Stimulated activated CD4-positive, alpha-beta T cell treated with anti-CD3 and anti-CD28 coated beads, Interleukin-12 subunit alpha, Interleukin-12 subunit beta, amount 100 ng/mL, for 24 hours (primary cell): ENCODE data around the gene SWT1.
"Not testable (repeated sequence)": the region's sequence is repeated elsewhere in the genome, so short reads cannot be mapped to it uniquely, and the experiment has no call there.

Experiments used
- DNase-seq, 2 experiments: peaks; one replicate each; pipeline ENCODE4 v3.0.0-alpha.2; 2020; ENCODE audit warnings: low read depth in 2 of 2

Gene SWT1

DNA sequence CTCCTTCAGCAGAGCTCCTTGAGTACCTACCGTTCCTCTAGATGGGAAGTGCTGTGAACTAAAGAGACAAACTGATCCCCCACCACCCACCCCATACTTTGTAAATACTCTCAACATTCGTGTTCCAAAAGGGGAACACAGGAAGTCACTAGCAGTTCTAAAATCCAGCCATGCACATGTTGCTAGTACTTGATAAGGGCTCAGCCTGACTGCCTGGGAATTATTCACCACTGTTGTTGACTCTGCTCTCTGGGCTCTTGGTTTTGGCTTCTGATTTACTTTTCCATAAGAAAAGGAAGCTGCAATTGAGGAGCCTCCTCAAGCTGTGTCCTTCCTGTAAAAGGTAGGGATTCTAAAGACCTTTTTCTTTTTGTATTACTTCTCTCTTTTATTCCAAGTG, 92.6 kb downstream of the SWT1 start:
- no peak for DNase-seq

DNA sequence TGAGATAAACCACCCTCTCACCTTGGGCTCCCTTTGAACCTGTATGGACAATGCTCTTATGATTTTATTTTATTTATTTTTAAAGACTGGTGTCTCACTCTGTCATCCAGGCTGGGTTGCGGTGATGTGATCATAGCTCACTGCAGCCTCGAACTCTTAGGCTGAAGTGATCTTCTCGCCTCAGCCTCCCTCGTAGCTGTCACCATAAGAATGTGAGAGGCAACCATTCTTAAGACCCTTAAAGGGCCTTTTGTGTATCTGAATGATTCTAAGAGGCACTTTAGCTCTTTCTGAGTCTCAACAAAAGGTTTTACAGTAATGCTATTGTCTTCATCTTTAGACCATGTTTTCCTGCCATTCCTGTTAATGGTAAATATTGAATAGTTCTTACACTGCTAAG, 93.1 kb downstream of the SWT1 start:
- no peak for DNase-seq

DNA sequence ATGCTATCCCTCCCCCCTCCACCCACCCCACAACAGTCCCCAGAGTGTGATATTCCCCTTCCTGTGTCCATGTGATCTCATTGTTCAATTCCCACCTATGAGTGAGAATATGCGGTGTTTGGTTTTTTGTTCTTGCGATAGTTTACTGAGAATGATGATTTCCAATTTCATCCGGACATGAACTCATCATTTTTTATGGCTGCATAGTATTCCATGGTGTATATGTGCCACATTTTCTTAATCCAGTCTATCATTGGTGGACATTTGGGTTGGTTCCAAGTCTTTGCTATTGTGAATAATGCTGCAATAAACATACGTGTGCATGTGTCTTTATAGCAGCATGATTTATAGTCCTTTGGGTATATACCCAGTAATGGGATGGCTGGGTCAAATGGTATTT, 95.0 kb downstream of the SWT1 start:
- DNase-seq: not testable (repeated sequence)

DNA sequence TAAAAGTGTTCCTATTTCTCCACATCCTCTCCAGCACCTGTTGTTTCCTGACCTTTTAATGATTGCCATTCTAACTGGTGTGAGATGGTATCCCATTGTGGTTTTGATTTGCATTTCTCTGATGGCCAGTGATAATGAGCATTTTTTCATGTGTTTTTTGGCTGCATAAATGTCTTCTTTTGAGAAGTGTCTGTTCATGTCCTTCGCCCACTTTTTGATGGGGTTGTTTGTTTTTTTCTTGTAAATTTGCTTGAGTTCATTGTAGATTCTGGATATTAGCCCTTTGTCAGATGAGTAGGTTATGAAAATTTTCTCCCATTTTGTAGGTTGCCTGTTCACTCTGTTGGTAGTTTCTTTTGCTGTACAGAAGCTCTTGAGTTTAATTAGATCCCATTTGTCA, 95.4 kb downstream of the SWT1 start:
- DNase-seq: not testable (repeated sequence)

DNA sequence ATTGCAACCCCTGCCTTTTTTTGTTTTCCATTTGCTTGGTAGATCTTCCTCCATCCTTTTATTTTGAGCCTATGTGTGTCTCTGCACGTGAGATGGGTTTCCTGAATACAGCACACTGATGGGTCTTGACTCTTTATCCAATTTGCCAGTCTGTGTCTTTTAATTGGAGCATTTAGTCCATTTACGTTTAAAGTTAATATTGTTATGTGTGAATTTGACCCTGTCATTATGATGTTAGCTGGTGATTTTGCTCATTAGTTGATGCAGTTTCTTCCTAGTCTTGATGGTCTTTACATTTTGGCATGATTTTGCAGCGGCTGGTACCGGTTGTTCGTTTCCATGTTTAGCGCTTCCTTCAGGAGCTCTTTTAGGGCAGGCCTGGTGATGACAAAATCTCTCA, 98.6 kb downstream of the SWT1 start:
- not testable (repeated sequence) for DNase-seq

DNA sequence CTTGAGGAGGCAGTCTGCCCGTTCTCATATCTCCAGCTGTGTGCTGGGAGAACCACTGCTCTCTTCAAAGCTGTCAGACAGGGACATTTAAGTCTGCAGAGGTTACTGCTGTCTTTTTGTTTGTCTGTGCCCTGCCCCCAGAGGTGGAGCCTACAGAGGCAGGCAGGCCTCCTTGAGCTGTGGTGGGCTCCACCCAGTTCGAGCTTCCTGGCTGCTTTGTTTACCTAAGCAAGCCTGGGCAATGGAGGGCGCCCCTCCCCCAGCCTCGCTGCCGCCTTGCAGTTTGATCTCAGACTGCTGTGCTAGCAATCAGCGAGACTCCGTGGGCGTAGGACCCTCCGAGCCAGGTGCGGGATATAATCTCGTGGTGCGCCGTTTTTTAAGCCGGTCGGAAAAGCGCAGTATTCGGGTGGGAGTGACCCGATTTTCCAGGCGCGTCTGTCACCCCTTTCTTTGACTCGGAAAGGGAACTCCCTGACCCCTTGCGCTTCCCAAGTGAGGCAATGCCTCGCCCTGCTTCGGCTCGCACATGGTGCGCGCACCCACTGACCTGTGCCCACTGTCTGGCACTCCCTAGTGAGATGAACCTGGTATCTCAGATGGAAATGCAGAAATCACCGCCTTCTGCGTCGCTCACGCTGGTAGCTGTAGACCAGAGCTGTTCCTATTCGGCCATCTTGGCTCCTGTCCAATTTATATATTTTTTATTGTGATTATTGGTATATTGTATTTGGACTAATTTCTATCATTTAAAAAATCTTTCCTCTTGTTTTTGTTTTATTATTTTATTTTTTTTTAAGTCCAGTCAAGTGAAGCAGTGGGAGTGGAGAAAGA, 100.4 kb downstream of the SWT1 start:
- not testable (repeated sequence) for DNase-seq

DNA sequence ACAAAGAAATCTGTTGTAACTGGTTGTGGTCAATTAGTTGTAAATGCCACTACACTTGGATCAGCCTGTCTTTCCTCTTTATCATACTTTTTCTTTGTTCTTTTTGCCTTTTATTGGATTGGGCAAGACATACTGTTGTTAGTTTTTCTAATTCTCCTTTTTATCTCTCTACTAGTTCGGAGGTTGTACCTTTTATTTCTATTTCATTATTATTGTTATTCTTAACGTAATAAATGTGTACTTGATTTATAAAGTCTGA, 100.9 kb downstream of the SWT1 start:
- DNase-seq: no peak

DNA sequence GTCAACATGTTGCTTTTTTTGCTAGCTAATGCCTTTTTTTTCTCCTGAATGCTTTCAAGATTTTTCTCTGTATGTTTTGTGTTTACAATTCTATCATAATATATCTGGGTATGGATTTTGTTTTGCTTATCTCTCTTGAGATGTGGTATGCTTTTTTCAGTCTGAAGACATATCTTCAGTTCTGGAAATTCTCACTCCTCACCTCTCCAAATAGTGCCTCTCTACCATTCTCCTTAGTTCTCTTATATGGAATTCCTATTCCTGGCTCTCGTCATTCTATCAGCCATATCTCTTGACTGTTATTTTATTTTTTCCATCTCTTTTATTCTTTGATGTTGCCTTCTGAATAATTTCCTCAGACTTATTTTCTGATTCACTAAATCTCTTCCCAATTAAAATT, 101.7 kb downstream of the SWT1 start:
- no peak for DNase-seq

DNA sequence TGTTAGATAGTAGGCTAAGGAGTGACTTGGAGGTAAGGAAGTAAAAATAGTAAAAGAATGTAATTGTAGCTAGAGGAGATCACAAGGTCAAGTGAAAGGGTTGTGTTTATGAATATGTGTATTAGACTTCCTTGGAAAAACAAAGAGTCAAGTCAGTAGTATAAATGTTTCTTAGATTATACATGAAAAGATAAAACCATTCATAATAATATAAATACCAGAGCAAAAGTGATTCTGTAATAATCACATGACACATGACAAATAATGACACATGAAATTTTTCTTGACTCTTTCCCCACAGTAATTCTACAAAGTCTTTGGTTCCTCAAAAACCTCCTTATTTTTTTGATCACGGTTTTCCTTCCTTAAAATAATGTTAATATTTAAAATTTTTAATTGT, 103.6 kb downstream of the SWT1 start:
- no peak for DNase-seq

DNA sequence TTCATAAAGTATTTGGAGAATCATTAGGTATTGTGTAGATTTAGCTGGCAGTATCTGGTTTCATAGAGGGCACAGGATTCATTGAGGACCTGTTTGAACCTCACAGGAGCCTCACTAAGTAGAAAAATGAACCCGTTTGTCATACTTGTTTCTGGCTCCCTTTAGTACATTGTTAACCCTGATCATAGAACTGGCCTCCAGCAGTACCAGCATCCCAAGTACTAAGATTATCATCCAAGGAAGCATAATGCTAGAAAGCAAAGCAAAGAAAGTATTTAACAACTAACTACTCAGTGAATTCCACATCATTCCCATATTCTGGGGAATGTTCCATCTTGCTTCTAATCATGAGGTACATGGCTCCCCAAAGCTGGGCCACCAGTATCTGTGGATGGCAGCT, 105.2 kb downstream of the SWT1 start:
- no peak for DNase-seq

DNA sequence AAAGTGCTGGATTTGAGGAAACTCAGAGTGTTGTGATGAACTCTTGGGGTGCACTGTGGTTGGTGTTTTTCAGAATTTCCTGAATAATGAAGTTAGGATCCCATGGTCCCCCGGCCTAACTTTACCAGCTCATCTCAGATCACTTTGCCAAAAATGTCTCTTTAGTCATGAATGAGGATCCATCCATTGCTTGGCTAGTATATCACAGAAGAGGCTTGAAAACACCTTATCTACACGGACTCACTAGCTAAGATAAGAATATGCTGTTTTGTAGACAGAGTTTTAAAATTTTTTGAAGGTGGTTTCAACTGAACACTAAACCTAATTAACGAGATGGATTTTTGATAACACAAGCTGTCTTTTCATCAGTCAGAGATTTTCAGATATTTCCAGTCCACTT, 106.3 kb downstream of the SWT1 start:
- DNase-seq: no peak

DNA sequence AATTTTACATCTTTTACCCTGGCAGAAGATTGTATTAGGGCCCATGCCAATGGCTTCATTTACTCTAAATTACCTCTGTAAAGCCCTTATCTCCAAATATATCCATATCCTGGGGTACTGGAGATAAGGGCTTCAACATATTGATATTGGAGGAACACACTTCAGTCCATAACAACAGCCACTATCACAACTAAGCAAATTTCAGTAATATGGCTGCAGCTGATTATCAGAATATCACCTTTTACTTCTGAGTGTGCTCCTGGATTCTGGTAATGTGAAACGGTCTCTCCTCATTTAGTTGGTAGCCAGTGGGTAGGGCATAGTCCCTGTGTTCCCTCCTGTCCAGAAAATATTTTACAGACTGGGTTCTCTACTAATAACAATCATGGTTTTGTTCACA, 106.8 kb downstream of the SWT1 start:
- no peak for DNase-seq

DNA sequence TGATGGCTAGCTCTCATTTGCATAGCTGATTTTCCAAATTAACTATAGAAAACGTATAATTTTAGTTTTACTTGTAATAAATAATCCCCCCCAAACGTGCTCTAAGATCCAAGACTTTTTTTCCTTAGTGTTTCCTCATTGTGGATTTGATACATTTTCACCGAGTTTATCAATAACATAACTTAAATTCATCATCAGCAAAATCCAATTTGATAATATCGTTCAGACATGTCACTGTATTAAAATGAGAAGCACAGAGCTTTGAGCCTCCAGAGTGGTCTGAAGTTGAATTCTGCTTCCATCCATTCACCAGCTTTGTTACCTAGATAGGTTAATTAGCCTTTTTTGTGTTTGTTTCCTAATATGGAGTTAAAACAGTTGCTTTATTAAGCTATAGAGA, 108.3 kb downstream of the SWT1 start:
- DNase-seq: no peak

DNA sequence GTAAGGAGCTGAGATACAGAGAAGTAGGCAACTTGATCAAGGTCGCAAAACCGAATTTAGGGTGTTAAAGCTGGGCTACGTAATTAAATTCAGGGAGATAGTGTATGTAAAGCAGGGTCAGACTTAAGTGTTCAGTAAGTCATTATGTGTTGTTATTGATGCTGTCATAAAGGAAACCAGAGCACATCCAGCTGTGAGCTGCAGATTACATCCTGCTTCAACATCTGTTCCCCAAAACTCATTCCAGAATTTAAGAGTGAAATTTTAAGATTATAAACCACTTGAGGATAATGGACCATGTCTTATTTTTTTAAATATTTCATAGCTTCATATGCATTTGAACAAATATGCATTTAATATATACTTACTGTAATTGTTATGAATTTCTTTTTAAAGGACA, 110.3 kb downstream of the SWT1 start:
- DNase-seq: no peak

DNA sequence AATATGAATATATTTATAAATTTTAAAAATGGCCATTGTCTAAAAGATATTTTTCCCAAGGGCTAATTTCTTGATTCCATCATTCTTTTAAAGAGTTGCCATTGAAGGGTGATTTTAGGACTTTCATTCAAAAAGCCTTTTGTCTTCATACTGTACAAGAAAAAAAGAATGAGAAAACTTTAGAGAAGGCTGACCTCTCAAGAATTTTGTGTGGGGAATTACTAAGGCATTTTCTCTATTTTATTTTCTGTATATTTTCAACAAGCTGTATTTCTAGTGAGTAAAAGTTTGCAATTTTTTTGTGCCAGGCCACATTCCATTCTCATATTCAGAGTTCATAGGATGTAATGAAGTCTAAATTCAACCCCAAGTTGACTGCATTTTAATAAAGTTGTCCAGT, 110.7 kb downstream of the SWT1 start:
- no peak for DNase-seq

DNA sequence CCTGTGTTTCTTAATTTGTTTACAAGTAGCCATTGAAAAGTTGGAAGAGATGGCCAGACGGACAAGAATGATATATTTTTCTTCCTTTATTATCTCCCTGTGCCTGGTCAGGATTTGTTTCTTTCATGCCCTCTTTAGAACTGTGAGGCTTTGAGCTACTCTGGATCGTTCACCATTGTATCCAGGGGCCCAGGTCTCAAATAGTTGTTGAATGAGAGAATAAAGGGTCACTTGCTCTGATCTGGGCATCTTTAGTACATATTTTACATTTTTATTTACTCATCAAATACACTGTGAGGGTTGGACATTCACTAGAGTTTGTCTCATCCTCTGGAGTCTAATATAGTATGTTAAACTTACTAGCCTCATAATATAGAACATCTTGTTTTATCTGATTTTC, 111.4 kb downstream of the SWT1 start:
- DNase-seq: no peak

DNA sequence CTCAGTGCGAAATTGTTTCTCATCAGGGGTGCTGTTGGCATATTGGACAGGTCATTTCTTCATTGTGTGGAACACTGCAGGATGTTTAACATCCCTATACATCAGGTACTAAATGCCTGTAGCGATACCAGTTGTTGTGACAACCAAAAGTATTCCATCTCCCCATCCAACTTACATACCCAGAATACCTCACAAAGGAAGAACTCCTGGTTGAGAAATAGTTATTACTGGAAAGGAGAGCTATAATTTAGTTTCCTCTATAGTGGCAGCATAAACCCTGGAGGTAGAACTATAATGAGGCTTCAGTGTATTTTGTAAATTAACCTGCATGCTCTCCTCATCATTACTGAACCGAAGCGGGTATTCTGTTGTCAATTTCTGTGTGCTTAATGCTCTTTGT, 115.0 kb downstream of the SWT1 start:
- DNase-seq: no peak

DNA sequence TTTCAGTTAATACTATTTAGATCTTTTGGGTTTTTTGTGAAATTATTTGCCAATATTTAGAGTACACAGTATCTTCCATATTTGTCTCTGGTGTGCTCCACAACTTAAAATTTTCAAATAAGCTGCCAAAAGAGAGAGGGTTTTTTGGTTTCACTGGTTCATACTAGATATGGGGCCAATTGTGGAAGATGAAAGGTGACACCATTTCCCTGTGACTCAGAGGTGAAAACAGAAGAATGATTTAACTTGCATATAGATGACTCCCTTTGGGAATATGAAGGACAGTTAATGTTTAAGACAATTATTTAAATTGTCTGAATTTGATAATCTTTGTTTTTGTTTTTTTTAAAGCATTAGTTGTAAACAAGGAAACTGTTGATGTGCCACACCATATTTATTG, 122.6 kb downstream of the SWT1 start:
- DNase-seq: no peak

DNA sequence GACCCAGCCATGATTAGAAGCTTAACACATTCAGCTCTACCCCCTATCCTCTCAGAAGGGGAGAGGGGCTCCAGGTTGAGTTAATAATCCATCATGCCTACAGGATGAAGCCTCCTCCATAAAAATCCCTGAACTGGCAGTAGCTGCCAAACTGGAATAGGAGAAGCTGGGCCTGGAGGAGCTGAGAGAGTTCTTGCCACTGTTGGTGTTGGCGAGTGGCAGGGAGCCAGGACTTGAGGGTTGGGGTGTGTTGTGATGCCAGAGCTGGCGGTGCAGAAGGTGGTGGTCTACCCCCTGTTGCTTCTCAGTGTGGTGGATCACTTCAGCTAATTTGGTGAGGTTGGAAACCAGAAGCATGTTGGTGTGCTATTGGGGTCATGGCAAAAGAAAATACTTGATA, 123.6 kb downstream of the SWT1 start:
- DNase-seq: no peak

DNA sequence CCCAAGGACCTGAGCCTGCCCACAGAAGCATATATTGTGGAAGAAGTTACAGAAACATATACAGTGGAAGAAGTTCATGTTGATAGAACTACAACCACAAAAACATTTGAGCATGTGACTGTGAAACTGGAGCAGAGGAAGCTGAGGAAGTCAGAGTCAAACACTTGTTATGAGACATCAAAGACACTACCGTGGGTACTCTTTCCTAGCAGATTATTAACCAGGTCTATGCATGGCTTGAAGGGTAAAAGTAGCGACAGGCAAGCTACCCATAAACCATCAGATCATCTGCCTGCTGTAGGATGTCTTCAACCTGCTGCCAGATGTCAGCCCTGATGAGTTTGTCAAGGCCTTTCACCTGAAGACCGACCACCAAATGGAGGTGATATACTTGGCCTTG, 124.3 kb downstream of the SWT1 start:
- no peak for DNase-seq

DNA sequence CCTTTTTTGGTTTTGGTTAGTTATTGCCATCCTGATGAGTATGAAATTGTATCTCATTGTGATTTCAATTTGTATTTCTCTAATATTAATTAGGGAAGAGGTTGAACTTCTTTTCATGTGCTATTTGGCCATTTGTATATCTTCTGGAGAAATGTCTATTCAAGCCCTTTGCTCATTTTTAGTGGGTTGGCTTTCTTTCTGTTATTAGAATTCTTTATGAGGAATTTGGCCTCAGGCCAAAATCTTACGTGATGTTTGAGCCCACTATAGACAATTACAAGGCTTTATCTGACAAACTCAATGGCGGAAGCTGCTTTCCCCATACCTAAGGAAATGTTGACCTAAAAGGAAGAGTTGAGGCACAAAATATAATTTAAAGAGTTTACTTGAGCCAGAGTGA, 127.1 kb downstream of the SWT1 start:
- DNase-seq: no peak

DNA sequence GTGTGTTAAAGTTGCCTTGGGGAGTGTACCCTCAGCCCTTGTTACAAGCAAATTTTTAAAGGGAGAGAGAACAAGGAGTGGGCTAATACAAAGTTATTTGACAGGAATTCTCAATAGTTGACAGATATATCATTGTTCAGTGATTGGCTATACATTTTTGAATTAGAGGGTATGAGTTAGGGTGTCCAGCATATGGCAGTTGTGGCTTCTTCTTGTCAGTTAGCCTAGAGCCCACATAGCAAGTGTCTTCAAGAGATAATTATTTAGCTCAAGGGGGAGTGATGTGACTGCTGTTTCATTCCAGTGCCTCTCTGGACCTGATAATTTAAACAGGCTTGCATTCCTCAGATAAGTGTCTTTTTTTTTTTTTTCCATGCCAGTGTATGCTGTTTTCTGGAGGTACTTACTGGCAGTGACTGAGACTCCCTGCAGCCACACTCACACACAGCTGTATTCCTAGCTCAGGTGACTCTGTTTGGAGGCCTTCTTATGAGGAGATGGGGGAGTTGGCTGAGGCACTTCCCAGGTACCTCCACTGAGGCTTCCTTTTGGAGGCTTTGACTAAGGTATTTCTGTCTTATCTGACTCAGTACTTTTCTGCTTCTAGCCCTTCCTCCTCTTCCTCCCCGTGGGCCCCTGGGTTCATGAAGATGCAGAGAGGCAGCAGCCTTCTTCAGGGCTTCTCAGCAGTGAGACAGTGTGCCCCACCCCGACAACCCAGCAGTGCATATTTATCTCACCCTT, 127.7 kb downstream of the SWT1 start:
- DNase-seq: no peak

DNA sequence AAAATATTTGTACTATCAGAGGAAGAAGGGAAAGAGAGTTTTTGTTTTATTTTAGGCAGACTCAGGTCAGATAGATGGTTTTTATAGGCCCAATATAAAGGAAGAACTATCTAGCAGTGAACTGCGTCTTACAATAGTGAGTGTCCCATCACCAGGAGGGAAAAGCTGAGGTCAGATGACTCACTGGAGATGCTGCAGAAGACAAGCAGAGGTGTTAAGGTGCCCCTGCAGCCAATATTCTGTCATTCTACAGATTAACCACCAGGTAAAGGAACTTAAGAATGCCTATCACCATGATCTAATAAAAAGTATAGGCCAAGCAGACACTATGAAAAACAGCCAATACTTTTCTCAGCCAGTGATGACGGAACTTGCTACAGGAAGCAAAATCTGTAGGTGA, 130.5 kb downstream of the SWT1 start:
- no peak for DNase-seq

DNA sequence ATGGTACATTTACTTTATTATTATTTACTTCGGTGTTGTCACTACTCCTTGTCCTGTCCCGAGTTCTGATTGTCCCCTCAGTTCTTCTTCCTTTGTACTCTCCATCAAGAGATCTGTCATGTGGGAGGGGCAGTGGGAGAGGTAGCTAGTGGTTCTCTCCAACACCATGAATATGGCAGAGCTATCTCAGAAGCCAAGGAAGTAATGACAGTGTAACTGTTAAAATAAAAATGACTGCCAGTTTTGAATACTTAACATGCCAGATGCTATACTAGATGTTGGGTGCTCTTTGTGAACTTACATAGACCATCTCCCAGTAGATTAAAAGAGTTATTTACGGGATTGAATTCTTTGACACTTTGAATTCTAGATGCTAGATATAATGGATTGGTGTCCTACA, 131.5 kb downstream of the SWT1 start:
- DNase-seq: no peak
